ENCODE results near the gene CDC6.

CDC6 gene

GRCh38 chr17:40260528-40260927 lies 27.2 kb upstream of the CDC6 start:
- peaks cover 64% of the 10 kb centered on the region for H3K36me3 ChIP-seq (ENCODE audit: control insufficient read depth, insufficient read depth, low read length)
- no peaks in the 10 kb centered on the region for H3K4me1 ChIP-seq (ENCODE audit: control insufficient read depth, insufficient read depth, low read length, poor library complexity, severe bottlenecking)
- H3K4me3 ChIP-seq (ENCODE audit: insufficient read depth, low read depth, low read length, poor library complexity, severe bottlenecking) = no peak overlapping the region
- no peaks in the 10 kb centered on the region for H3K9me3 ChIP-seq (ENCODE audit: control insufficient read depth, low read length)
- DNase-seq = no peak
- H3K27ac ChIP-seq (ENCODE audit: insufficient read depth, low read length, poor library complexity, severe bottlenecking) = no peak overlapping the region
- H3K27me3 ChIP-seq (replicated peaks; ENCODE audit: control insufficient read depth, insufficient read depth, low read length, poor library complexity, severe bottlenecking) = no peaks in the 10 kb centered on the region

GRCh38 chr17:40264458-40265185 lies 23.1 kb upstream of the CDC6 start:
- Histone ChIP-seq H3K4me1 (ENCODE audit: control insufficient read depth, insufficient read depth, low read length, poor library complexity, severe bottlenecking) (no peaks in the 10 kb centered on the region), H3K36me3 (ENCODE audit: control insufficient read depth, insufficient read depth, low read length) (peaks cover 48% of the 10 kb centered on the region), H3K27ac (ENCODE audit: insufficient read depth, low read length, poor library complexity, severe bottlenecking) (no peak overlapping the region), H3K27me3 (replicated peaks; ENCODE audit: control insufficient read depth, insufficient read depth, low read length, poor library complexity, severe bottlenecking) (no peaks in the 10 kb centered on the region), H3K4me3 (ENCODE audit: insufficient read depth, low read depth, low read length, poor library complexity, severe bottlenecking) (no peak overlapping the region), H3K9me3 (ENCODE audit: control insufficient read depth, low read length) (no peaks in the 10 kb centered on the region)
- no peak for DNase-seq

GRCh38 chr17:40265337-40265736 lies 22.3 kb upstream of the CDC6 start:
- H3K27ac ChIP-seq (ENCODE audit: insufficient read depth, low read length, poor library complexity, severe bottlenecking) = no peak overlapping the region
- no peak for DNase-seq
- no peaks in the 10 kb centered on the region for H3K4me1 ChIP-seq (ENCODE audit: control insufficient read depth, insufficient read depth, low read length, poor library complexity, severe bottlenecking)
- no peaks in the 10 kb centered on the region for H3K9me3 ChIP-seq (ENCODE audit: control insufficient read depth, low read length)
- no peak overlapping the region for H3K4me3 ChIP-seq (ENCODE audit: insufficient read depth, low read depth, low read length, poor library complexity, severe bottlenecking)
- peaks cover 42% of the 10 kb centered on the region for H3K36me3 ChIP-seq (ENCODE audit: control insufficient read depth, insufficient read depth, low read length)
- no peaks in the 10 kb centered on the region for H3K27me3 ChIP-seq (replicated peaks; ENCODE audit: control insufficient read depth, insufficient read depth, low read length, poor library complexity, severe bottlenecking)

GRCh38 chr17:40266882-40267281 lies 20.8 kb upstream of the CDC6 start:
- no peak overlapping the region for H3K4me3 ChIP-seq (ENCODE audit: insufficient read depth, low read depth, low read length, poor library complexity, severe bottlenecking)
- peaks cover 41% of the 10 kb centered on the region for H3K36me3 ChIP-seq (ENCODE audit: control insufficient read depth, insufficient read depth, low read length)
- DNase-seq = no peak

GRCh38 chr17:40268141-40268712 lies 19.5 kb upstream of the CDC6 start:
- Histone ChIP-seq H3K27ac (ENCODE audit: insufficient read depth, low read length, poor library complexity, severe bottlenecking) (no peak overlapping the region), H3K27me3 (replicated peaks; ENCODE audit: control insufficient read depth, insufficient read depth, low read length, poor library complexity, severe bottlenecking) (no peaks in the 10 kb centered on the region), H3K9me3 (ENCODE audit: control insufficient read depth, low read length) (no peaks in the 10 kb centered on the region), H3K36me3 (ENCODE audit: control insufficient read depth, insufficient read depth, low read length) (peaks cover 38% of the 10 kb centered on the region), H3K4me1 (ENCODE audit: control insufficient read depth, insufficient read depth, low read length, poor library complexity, severe bottlenecking) (no peaks in the 10 kb centered on the region), H3K4me3 (ENCODE audit: insufficient read depth, low read depth, low read length, poor library complexity, severe bottlenecking) (no peak overlapping the region)
- no peak for DNase-seq

More at GRCh38 chr17:40266882-40267281, 20.8 kb upstream of the CDC6 start:
- Histone ChIP-seq H3K4me1 (ENCODE audit: control insufficient read depth, insufficient read depth, low read length, poor library complexity, severe bottlenecking) (no peaks in the 10 kb centered on the region), H3K27me3 (replicated peaks; ENCODE audit: control insufficient read depth, insufficient read depth, low read length, poor library complexity, severe bottlenecking) (no peaks in the 10 kb centered on the region), H3K27ac (ENCODE audit: insufficient read depth, low read length, poor library complexity, severe bottlenecking) (no peak overlapping the region), H3K9me3 (ENCODE audit: control insufficient read depth, low read length) (no peaks in the 10 kb centered on the region)

GRCh38 chr17:40278414-40278813 lies 9.3 kb upstream of the CDC6 start:
- Histone ChIP-seq H3K27me3 (replicated peaks; ENCODE audit: control insufficient read depth, insufficient read depth, low read length, poor library complexity, severe bottlenecking) (no peaks in the 10 kb centered on the region), H3K4me1 (ENCODE audit: control insufficient read depth, insufficient read depth, low read length, poor library complexity, severe bottlenecking) (peaks cover 1% of the 10 kb centered on the region), H3K9me3 (ENCODE audit: control insufficient read depth, low read length) (no peaks in the 10 kb centered on the region), H3K4me3 (ENCODE audit: insufficient read depth, low read depth, low read length, poor library complexity, severe bottlenecking) (no peak overlapping the region), H3K36me3 (ENCODE audit: control insufficient read depth, insufficient read depth, low read length) (peaks cover 63% of the 10 kb centered on the region), H3K27ac (ENCODE audit: insufficient read depth, low read length, poor library complexity, severe bottlenecking) (no peak overlapping the region)
- DNase-seq = no peak

- Histone ChIP-seq H3K36me3 (ENCODE audit: control insufficient read depth, insufficient read depth, low read length) (peaks cover 54% of the 10 kb centered on the region), H3K4me1 (ENCODE audit: control insufficient read depth, insufficient read depth, low read length, poor library complexity, severe bottlenecking) (peaks cover 5% of the 10 kb centered on the region), H3K9me3 (ENCODE audit: control insufficient read depth, low read length) (no peaks in the 10 kb centered on the region), H3K4me3 (ENCODE audit: insufficient read depth, low read depth, low read length, poor library complexity, severe bottlenecking) (no peak overlapping the region), H3K27me3 (replicated peaks; ENCODE audit: control insufficient read depth, insufficient read depth, low read length, poor library complexity, severe bottlenecking) (no peaks in the 10 kb centered on the region), H3K27ac (ENCODE audit: insufficient read depth, low read length, poor library complexity, severe bottlenecking) (no peak overlapping the region)
- no peak for DNase-seq
These were observed 8.3 kb upstream of the CDC6 start for GRCh38 chr17:40279402-40279801.

- H3K36me3 ChIP-seq (ENCODE audit: control insufficient read depth, insufficient read depth, low read length) = peaks cover 39% of the 10 kb centered on the region
- DNase-seq = no peak
These were observed 6.0 kb upstream of the CDC6 start for GRCh38 chr17:40281663-40282062.

GRCh38 chr17:40283662-40284061 lies 4.0 kb upstream of the CDC6 start:
- no peak for DNase-seq

More at GRCh38 chr17:40281663-40282062, 6.0 kb upstream of the CDC6 start:
- Histone ChIP-seq H3K9me3 (ENCODE audit: control insufficient read depth, low read length) (no peaks in the 10 kb centered on the region), H3K4me3 (ENCODE audit: insufficient read depth, low read depth, low read length, poor library complexity, severe bottlenecking) (no peak overlapping the region), H3K27me3 (replicated peaks; ENCODE audit: control insufficient read depth, insufficient read depth, low read length, poor library complexity, severe bottlenecking) (no peaks in the 10 kb centered on the region), H3K27ac (ENCODE audit: insufficient read depth, low read length, poor library complexity, severe bottlenecking) (peak overlapping the region; percentile 0), H3K4me1 (ENCODE audit: control insufficient read depth, insufficient read depth, low read length, poor library complexity, severe bottlenecking) (peaks cover 5% of the 10 kb centered on the region)

GRCh38 chr17:40284085-40284713 lies 3.5 kb upstream of the CDC6 start:
- Histone ChIP-seq H3K27me3 (replicated peaks; ENCODE audit: control insufficient read depth, insufficient read depth, low read length, poor library complexity, severe bottlenecking) (no peaks in the 10 kb centered on the region), H3K4me1 (ENCODE audit: control insufficient read depth, insufficient read depth, low read length, poor library complexity, severe bottlenecking) (peaks cover 9% of the 10 kb centered on the region), H3K36me3 (ENCODE audit: control insufficient read depth, insufficient read depth, low read length) (peaks cover 21% of the 10 kb centered on the region), H3K27ac (ENCODE audit: insufficient read depth, low read length, poor library complexity, severe bottlenecking) (no peak overlapping the region), H3K9me3 (ENCODE audit: control insufficient read depth, low read length) (no peaks in the 10 kb centered on the region), H3K4me3 (ENCODE audit: insufficient read depth, low read depth, low read length, poor library complexity, severe bottlenecking) (no peak overlapping the region)
- DNase-seq = no peak

More at GRCh38 chr17:40283662-40284061, 4.0 kb upstream of the CDC6 start:
- H3K4me3 ChIP-seq (ENCODE audit: insufficient read depth, low read depth, low read length, poor library complexity, severe bottlenecking) = no peak overlapping the region
- peaks cover 26% of the 10 kb centered on the region for H3K36me3 ChIP-seq (ENCODE audit: control insufficient read depth, insufficient read depth, low read length)
- peaks cover 9% of the 10 kb centered on the region for H3K4me1 ChIP-seq (ENCODE audit: control insufficient read depth, insufficient read depth, low read length, poor library complexity, severe bottlenecking)
- H3K27ac ChIP-seq (ENCODE audit: insufficient read depth, low read length, poor library complexity, severe bottlenecking) = no peak overlapping the region
- no peaks in the 10 kb centered on the region for H3K27me3 ChIP-seq (replicated peaks; ENCODE audit: control insufficient read depth, insufficient read depth, low read length, poor library complexity, severe bottlenecking)
- H3K9me3 ChIP-seq (ENCODE audit: control insufficient read depth, low read length) = no peaks in the 10 kb centered on the region
